Panc1 (cell line): ENCODE data around the gene IFNA21.
"Not testable (repeated sequence)": the region's sequence is repeated elsewhere in the genome, so short reads cannot be mapped to it uniquely, and the experiment has no call there.

ENCODE experiments used
- CTCF ChIP-seq: fragments of 450-650 bp; IDR thresholded peaks from 2 replicates; pipeline ENCODE4 v1.5.1; 2017; ENCODE audit warnings: mild to moderate bottlenecking
- POLR2AphosphoS5 ChIP-seq: IDR thresholded peaks from 2 replicates; pipeline ENCODE4 v1.6.1; 2012; ENCODE audit warnings: mild to moderate bottlenecking, low read depth, low read length, moderate library complexity
- TCF7L2 ChIP-seq: IDR thresholded peaks from 2 replicates; pipeline ENCODE4 v1.6.1; 2011; ENCODE audit warnings: mild to moderate bottlenecking, low read depth, low read length, inconsistent platforms
- TF ChIP-seq, protein P1 (sequence below), 2 experiments: IDR thresholded peaks; 2 replicates each; pipeline ENCODE4 v1.6.1; 2011 to 2012; ENCODE audit warnings: low read depth in 2 of 2, control low read depth in 1 of 2, low read length in 1 of 2, mild to moderate bottlenecking in 1 of 2, moderate library complexity in 1 of 2; ENCODE audit not compliant: insufficient read depth in 1 of 2

DNA sequence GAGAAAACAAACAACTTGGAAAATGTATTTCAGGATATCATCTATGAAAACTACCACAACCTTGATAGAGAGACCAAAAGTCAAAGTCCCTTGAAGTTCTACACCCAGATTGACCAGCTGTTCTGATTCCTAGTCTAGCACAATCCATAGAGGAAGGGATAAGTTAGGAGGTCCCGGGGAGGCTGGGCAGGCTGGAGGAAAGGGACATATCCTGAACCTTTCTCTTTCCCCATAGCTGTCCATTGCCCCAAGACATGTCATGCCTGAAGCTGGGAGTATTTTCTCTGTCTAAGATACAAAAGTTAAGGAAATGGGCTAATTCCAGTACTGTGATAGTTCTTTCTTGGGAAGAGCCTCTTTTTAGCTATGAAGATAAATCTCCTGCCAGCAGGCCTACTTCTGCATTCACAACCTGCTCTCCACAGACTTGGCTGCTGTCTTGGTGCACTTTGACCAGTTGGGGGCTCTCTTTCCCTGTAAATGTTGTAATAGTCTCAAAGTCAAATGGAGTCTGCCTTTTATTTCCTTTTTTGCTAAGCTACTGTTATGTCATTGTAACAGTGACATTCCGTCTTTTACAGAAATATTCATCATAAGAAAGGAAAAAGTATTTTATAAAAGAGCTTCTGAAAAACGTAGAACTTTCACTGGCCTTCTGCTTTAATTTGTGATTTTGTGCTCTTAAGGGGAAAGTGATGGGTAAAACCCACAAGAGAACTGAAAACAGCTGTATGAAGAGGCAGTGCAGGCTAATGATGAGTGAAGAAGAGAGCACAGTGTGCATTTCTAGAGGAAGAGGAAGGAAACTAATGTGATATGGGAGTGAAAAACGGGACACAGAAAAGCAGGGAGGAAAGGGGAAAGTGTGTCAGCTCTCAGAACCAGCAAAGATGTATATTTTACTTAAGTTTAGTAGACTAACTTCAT lies 16.6 kb upstream of the IFNA21 start:
- not testable (repeated sequence) for TF ChIP-seq POLR2AphosphoS5, CTCF, TCF7L2
- TF ChIP-seq, protein P1, sequence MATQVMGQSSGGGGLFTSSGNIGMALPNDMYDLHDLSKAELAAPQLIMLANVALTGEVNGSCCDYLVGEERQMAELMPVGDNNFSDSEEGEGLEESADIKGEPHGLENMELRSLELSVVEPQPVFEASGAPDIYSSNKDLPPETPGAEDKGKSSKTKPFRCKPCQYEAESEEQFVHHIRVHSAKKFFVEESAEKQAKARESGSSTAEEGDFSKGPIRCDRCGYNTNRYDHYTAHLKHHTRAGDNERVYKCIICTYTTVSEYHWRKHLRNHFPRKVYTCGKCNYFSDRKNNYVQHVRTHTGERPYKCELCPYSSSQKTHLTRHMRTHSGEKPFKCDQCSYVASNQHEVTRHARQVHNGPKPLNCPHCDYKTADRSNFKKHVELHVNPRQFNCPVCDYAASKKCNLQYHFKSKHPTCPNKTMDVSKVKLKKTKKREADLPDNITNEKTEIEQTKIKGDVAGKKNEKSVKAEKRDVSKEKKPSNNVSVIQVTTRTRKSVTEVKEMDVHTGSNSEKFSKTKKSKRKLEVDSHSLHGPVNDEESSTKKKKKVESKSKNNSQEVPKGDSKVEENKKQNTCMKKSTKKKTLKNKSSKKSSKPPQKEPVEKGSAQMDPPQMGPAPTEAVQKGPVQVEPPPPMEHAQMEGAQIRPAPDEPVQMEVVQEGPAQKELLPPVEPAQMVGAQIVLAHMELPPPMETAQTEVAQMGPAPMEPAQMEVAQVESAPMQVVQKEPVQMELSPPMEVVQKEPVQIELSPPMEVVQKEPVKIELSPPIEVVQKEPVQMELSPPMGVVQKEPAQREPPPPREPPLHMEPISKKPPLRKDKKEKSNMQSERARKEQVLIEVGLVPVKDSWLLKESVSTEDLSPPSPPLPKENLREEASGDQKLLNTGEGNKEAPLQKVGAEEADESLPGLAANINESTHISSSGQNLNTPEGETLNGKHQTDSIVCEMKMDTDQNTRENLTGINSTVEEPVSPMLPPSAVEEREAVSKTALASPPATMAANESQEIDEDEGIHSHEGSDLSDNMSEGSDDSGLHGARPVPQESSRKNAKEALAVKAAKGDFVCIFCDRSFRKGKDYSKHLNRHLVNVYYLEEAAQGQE (IDR thresholded peaks at IDR 0.05; ENCODE audit: insufficient read depth in 1 of 2, low read depth in 2 of 2, low read length in 1 of 2): not testable (repeated sequence)
